NCI-H2171 treated with DMSO at 0.1 percent for 48 hours (cell line): ENCODE results near the gene RCAN2.

Experiments used
- DNase-seq: peaks from one replicate; lab custom pipeline; 2025; lab: John Stamatoyannopoulos, UW

The RCAN2 gene

GRCh38 chr6:46491201-46491627 is at the start of gene RCAN2:
RCAN2 (minus strand) TSS chr6:46491449.
- DNase-seq: peak; percentile 26

GRCh38 chr6:46539866-46540265 is 48.6 kb upstream of the RCAN2 start:
- no peak for DNase-seq

GRCh38 chr6:46538800-46539480 is 47.7 kb upstream of the RCAN2 start:
- DNase-seq: no peak

- no peak for DNase-seq
Observed at GRCh38 chr6:46530896-46531295, 39.6 kb upstream of the RCAN2 start.

- no peak for DNase-seq
Observed at GRCh38 chr6:46528961-46529750, 37.9 kb upstream of the RCAN2 start.

GRCh38 chr6:46526607-46527006 is 35.4 kb upstream of the RCAN2 start:
- no peak for DNase-seq

- no peak for DNase-seq
Observed at GRCh38 chr6:46525583-46525982, 34.3 kb upstream of the RCAN2 start.

GRCh38 chr6:46521464-46521971 is 30.3 kb upstream of the RCAN2 start:
- no peak for DNase-seq

- DNase-seq: no peak
Observed at GRCh38 chr6:46517202-46517601, 26.0 kb upstream of the RCAN2 start.

GRCh38 chr6:46513533-46513932 is 22.3 kb upstream of the RCAN2 start:
- no peak for DNase-seq

- no peak for DNase-seq
Observed at GRCh38 chr6:46511320-46511719, 20.1 kb upstream of the RCAN2 start.

GRCh38 chr6:46510651-46511050 is 19.4 kb upstream of the RCAN2 start:
- no peak for DNase-seq

- DNase-seq: no peak
Observed at GRCh38 chr6:46509981-46510510, 18.8 kb upstream of the RCAN2 start.

- DNase-seq: no peak
Observed at GRCh38 chr6:46509063-46509462, 17.8 kb upstream of the RCAN2 start.

GRCh38 chr6:46507426-46507825 is 16.2 kb upstream of the RCAN2 start:
- no peak for DNase-seq

- no peak for DNase-seq
Observed at GRCh38 chr6:46505693-46506512, 14.7 kb upstream of the RCAN2 start.

GRCh38 chr6:46504242-46504641 is 13.0 kb upstream of the RCAN2 start:
- DNase-seq: no peak

- no peak for DNase-seq
Observed at GRCh38 chr6:46502486-46503119, 11.4 kb upstream of the RCAN2 start.

- DNase-seq: no peak
Observed at GRCh38 chr6:46501136-46502089, 10.2 kb upstream of the RCAN2 start.

- no peak for DNase-seq
Observed at GRCh38 chr6:46500382-46500781, 9.1 kb upstream of the RCAN2 start.
